Body of pancreas (tissue), 4 donors: ENCODE results near the gene SLC35A3.

ENCODE experiments used
- POLR2A ChIP-seq, 3 donors: fragments of 450-650 bp; IDR thresholded peaks; one replicate each; pipeline ENCODE4 v1.6.1; 2016; ENCODE audit warnings: antibody characterized with exemption in 3 of 3, mild to moderate bottlenecking in 2 of 3
- TF ChIP-seq, protein P1 (sequence below), 7 experiments: fragments of 450-650 bp in 4 of 7; fragments of 200-600 bp in 3 of 7; sonication (generic) in 3 of 7; IDR thresholded peaks; one replicate each; pipeline ENCODE4 v1.5.1; 2016 to 2019; ENCODE audit warnings: antibody characterized with exemption in 7 of 7

DNA sequence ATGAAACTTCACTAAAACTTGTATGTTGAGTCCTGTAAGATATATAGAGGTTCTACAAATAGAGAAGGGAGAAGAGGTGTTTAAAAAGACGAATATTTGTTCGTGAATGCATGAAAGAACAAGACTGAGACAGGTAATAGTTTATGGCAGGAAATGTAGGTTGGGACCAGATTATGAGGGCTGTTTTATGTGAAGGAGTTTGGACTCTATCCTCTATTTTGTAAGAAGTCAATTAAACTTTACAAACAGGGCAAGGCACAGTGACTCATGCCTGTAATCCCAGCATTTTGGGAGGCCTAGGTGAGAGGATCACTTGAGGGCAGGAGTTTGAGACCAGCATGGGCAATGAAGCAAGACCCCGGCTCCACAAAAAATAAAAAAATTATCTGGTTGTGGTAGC is 5.7 kb downstream of the SLC35A3 start:
- TF ChIP-seq, protein P1, sequence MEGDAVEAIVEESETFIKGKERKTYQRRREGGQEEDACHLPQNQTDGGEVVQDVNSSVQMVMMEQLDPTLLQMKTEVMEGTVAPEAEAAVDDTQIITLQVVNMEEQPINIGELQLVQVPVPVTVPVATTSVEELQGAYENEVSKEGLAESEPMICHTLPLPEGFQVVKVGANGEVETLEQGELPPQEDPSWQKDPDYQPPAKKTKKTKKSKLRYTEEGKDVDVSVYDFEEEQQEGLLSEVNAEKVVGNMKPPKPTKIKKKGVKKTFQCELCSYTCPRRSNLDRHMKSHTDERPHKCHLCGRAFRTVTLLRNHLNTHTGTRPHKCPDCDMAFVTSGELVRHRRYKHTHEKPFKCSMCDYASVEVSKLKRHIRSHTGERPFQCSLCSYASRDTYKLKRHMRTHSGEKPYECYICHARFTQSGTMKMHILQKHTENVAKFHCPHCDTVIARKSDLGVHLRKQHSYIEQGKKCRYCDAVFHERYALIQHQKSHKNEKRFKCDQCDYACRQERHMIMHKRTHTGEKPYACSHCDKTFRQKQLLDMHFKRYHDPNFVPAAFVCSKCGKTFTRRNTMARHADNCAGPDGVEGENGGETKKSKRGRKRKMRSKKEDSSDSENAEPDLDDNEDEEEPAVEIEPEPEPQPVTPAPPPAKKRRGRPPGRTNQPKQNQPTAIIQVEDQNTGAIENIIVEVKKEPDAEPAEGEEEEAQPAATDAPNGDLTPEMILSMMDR (IDR thresholded peaks at IDR 0.05), result no peak
- no peak for TF ChIP-seq POLR2A (IDR thresholded peaks at IDR 0.05)
